Suprapubic skin (tissue), 4 donors: ENCODE measurements around the gene B4GAT1. TPM values are rescaled to one million over a fixed set of nuclear protein-coding genes. Genes with fewer than 3 reads are reported as not detected.

Experiments used
- DNase-seq, 2 donors: peaks; one replicate each; pipeline ENCODE4 v3.0.0-alpha.2; 2019; ENCODE audit warnings: low spot score in 2 of 2
- H3K27ac ChIP-seq: fragments of 200-600 bp; sonication (generic); one replicate; pipeline ENCODE4 v1.5.1; 2019
- H3K27me3 ChIP-seq: fragments of 200-600 bp; sonication (generic); one replicate; pipeline ENCODE4 v1.5.1; 2019
- H3K36me3 ChIP-seq: fragments of 200-600 bp; sonication (generic); one replicate; pipeline ENCODE4 v1.5.1; 2019
- H3K4me1 ChIP-seq: fragments of 200-600 bp; sonication (generic); one replicate; pipeline ENCODE4 v1.5.1; 2019
- H3K4me3 ChIP-seq: fragments of 200-600 bp; sonication (generic); one replicate; pipeline ENCODE4 v1.5.1; 2019; ENCODE audit warnings: mild to moderate bottlenecking
- H3K9me3 ChIP-seq: fragments of 200-600 bp; sonication (generic); one replicate; pipeline ENCODE4 v1.5.1; 2019
- CTCF ChIP-seq, 2 donors: fragments of 200-600 bp in 1 of 2; fragments of 450-650 bp in 1 of 2; sonication (generic) in 1 of 2; IDR thresholded peaks; one replicate each; pipeline ENCODE4 v1.5.1; 2016 to 2019; ENCODE audit warnings: antibody characterized with exemption in 2 of 2, mild to moderate bottlenecking in 1 of 2, moderate library complexity in 1 of 2
- EP300 ChIP-seq: sonication (generic); formaldehyde crosslinking; IDR thresholded peaks from one replicate; pipeline ENCODE4 v1.6.1; 2017; ENCODE audit warnings: antibody characterized with exemption
- POLR2A ChIP-seq, 2 donors: fragments of 450-650 bp; IDR thresholded peaks; one replicate each; pipeline ENCODE4 v1.6.1; 2017; ENCODE audit warnings: antibody characterized with exemption in 2 of 2, mild to moderate bottlenecking in 2 of 2, moderate library complexity in 2 of 2
- POLR2AphosphoS5 ChIP-seq, 3 donors: sonication (generic); formaldehyde crosslinking; IDR thresholded peaks; one replicate each; pipeline ENCODE4 v1.6.1; 2017; ENCODE audit warnings: antibody characterized with exemption in 3 of 3
- WGBS: methylation state at CpG from one replicate; pipeline ENCODE4 v1.1.5; 2018; 5-methylcytosine and 5-hydroxymethylcytosine counted together
- total RNA-seq, 4 donors: library from RNA; depleted of rRNA; stranded (reverse); fragments of >200 nt; gene quantifications; one replicate each; pipeline ENCODE4 v1.1.0, GENCODE V29; 2016

The B4GAT1 gene
- total RNA-seq, 4 donors from 2014 or later, result 14.4 to 31.9 (median 20.6) TPM

GRCh38 chr11:66373265-66373664 is 25.8 kb upstream of the B4GAT1 start:
- Histone ChIP-seq H3K4me1 (peaks cover 31% of the 10 kb centered on the region), H3K9me3 (no peaks in the 10 kb centered on the region), H3K27ac (no peak overlapping the region), H3K36me3 (no peaks in the 10 kb centered on the region), H3K4me3 (no peak overlapping the region), H3K27me3 (peaks cover 14% of the 10 kb centered on the region)
- no peak for DNase-seq
- 56% methylated on average over 5 of the region's 5 CpGs for WGBS
- TF ChIP-seq POLR2A (IDR thresholded peaks at IDR 0.05), result no peak
- no peak for TF ChIP-seq POLR2AphosphoS5 (IDR thresholded peaks at IDR 0.05)
- no peak for TF ChIP-seq CTCF (IDR thresholded peaks at IDR 0.05)
- no peak for TF ChIP-seq EP300

- Histone ChIP-seq H3K27ac (peak within 1 kb of the TSS; percentile 78), H3K36me3 (no peaks in the 10 kb centered on the region), H3K27me3 (peaks cover 11% of the 10 kb centered on the region), H3K4me3 (peak within 1 kb of the TSS; percentile 75), H3K4me1 (peaks cover 31% of the 10 kb centered on the region), H3K9me3 (no peaks in the 10 kb centered on the region)
- TF ChIP-seq POLR2AphosphoS5 (IDR thresholded peaks at IDR 0.05) (no peak), POLR2A (IDR thresholded peaks at IDR 0.05) (no peak), CTCF (IDR thresholded peaks at IDR 0.05) (no peak), EP300 (no peak)
- peak in 1 of 2 donors; percentile 75 for DNase-seq
- WGBS, result 0% methylated on average over 22 of the region's 72 CpGs
Observed at GRCh38 chr11:66371627-66372415, 24.4 kb upstream of the B4GAT1 start, which contains the start of gene SLC29A2. Gene SLC29A2, minus strand, starts transcription at chr11:66371760. Its CDS starts 169 bp downstream, at chr11:66371591.

- WGBS, result 87% methylated on average over 19 of the region's 25 CpGs
- Histone ChIP-seq H3K27me3 (peaks cover 11% of the 10 kb centered on the region), H3K4me3 (no peak overlapping the region), H3K27ac (no peak overlapping the region), H3K36me3 (no peaks in the 10 kb centered on the region), H3K4me1 (peaks cover 31% of the 10 kb centered on the region), H3K9me3 (no peaks in the 10 kb centered on the region)
- TF ChIP-seq EP300 (no peak), CTCF (IDR thresholded peaks at IDR 0.05) (no peak), POLR2A (IDR thresholded peaks at IDR 0.05) (no peak), POLR2AphosphoS5 (IDR thresholded peaks at IDR 0.05) (no peak)
- DNase-seq, result no peak
Observed at GRCh38 chr11:66369073-66369894, 21.9 kb upstream of the B4GAT1 start.

GRCh38 chr11:66368484-66368883 is 21.1 kb upstream of the B4GAT1 start:
- TF ChIP-seq POLR2A (IDR thresholded peaks at IDR 0.05) (no peak), POLR2AphosphoS5 (IDR thresholded peaks at IDR 0.05) (no peak), EP300 (no peak)
- Histone ChIP-seq H3K4me1 (peaks cover 28% of the 10 kb centered on the region), H3K27me3 (peaks cover 7% of the 10 kb centered on the region), H3K9me3 (no peaks in the 10 kb centered on the region), H3K27ac (no peak overlapping the region), H3K4me3 (no peak overlapping the region), H3K36me3 (no peaks in the 10 kb centered on the region)
- 91% methylated on average over 2 of the region's 6 CpGs for WGBS
- no peak for DNase-seq

- TF ChIP-seq CTCF (IDR thresholded peaks at IDR 0.05) (no peak), POLR2AphosphoS5 (IDR thresholded peaks at IDR 0.05) (no peak), POLR2A (IDR thresholded peaks at IDR 0.05) (no peak), EP300 (no peak)
- DNase-seq, result no peak
- WGBS, result 82% methylated on average over 15 of the region's 15 CpGs
Observed at GRCh38 chr11:66367561-66368312, 20.3 kb upstream of the B4GAT1 start.

More at GRCh38 chr11:66367561-66368312, 20.3 kb upstream of the B4GAT1 start:
- Histone ChIP-seq H3K27me3 (peaks cover 7% of the 10 kb centered on the region), H3K4me3 (no peak overlapping the region), H3K36me3 (no peaks in the 10 kb centered on the region), H3K9me3 (no peaks in the 10 kb centered on the region), H3K27ac (no peak overlapping the region), H3K4me1 (peaks cover 23% of the 10 kb centered on the region)
